Measurements from ENCODE around the gene MEA1. TPM values are rescaled to one million over a fixed set of nuclear protein-coding genes. Genes with fewer than 3 reads are reported as not detected.
A peak's percentile ranks its signal among the peaks of the same experiment; 100 is the strongest.

MEA1 gene
- total and polyA plus RNA-seq, 4 donors: 10.7 to 50.3 (median 30.6) TPM

DNA sequence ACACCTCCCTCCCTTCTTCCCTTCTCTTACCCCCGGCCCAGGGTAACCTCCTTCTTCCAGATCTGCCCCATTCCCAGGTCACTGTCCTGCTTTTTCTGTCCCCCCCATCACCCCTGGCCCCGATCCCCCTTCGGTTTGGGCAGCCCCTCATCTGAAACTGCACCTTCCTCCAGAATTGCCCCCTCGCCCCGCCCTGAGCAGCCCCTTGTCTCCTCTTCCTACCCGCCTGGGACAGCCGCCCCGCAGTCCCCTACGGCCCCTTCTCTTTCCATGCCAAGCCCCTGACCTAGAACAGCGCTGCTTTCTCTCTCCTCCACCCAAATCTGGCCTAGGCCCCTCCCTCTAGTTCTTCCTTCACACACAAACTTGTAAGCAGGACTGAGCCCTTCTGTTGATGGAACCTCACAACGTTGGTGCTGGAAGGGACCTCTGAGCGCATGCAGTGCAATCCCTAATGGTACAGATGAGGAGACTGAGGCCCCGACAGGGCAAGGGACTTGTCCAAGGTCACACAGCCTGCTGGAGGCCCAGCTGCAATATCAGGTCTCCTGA, 28.7 kb downstream of the MEA1 start:
- Histone ChIP-seq H3K27ac (ENCODE audit: low read depth in 1 of 2, low read length in 2 of 2) (peak overlapping the region; percentile 73 to 74), H3K36me3 (ENCODE audit: control insufficient read depth in 4 of 4, insufficient read depth in 3 of 4, low read depth in 1 of 4, low read length in 3 of 4) (peaks cover 2 to 7% (median 5%) of the 10 kb centered on the region in 4 donors), H3K27me3 (ENCODE audit: control insufficient read depth in 4 of 4, insufficient read depth in 4 of 4, low read length in 3 of 4) (no peaks in the 10 kb centered on the region), H3K4me1 (ENCODE audit: control insufficient read depth in 4 of 4, insufficient read depth in 4 of 4, low read length in 3 of 4) (peaks cover 4 to 18% (median 17%) of the 10 kb centered on the region in 4 donors), H3K9ac (ENCODE audit: low read depth in 1 of 2, low read length in 2 of 2) (peak overlapping the region; percentile 47 to 49), H3K9me3 (ENCODE audit: control insufficient read depth in 4 of 4, low read length in 3 of 4) (no peaks in the 10 kb centered on the region), H3K4me3 (ENCODE audit: low read depth in 1 of 3, low read length in 3 of 3) (peak overlapping the region; percentile 33 to 86 (median 81))
- no peak for TF ChIP-seq SP1 (IDR thresholded peaks at IDR 0.05)
- no peak for TF ChIP-seq EGR1 (IDR thresholded peaks at IDR 0.05; ENCODE audit: low read depth in 2 of 2)
- TF ChIP-seq, protein P1, sequence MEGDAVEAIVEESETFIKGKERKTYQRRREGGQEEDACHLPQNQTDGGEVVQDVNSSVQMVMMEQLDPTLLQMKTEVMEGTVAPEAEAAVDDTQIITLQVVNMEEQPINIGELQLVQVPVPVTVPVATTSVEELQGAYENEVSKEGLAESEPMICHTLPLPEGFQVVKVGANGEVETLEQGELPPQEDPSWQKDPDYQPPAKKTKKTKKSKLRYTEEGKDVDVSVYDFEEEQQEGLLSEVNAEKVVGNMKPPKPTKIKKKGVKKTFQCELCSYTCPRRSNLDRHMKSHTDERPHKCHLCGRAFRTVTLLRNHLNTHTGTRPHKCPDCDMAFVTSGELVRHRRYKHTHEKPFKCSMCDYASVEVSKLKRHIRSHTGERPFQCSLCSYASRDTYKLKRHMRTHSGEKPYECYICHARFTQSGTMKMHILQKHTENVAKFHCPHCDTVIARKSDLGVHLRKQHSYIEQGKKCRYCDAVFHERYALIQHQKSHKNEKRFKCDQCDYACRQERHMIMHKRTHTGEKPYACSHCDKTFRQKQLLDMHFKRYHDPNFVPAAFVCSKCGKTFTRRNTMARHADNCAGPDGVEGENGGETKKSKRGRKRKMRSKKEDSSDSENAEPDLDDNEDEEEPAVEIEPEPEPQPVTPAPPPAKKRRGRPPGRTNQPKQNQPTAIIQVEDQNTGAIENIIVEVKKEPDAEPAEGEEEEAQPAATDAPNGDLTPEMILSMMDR (IDR thresholded peaks at IDR 0.05; ENCODE audit: low read depth, low read length, missing input control): no peak
- TF ChIP-seq FOXA1 (IDR thresholded peaks at IDR 0.05): no peak
- no peak for TF ChIP-seq YY1 (IDR thresholded peaks at IDR 0.05)
- TF ChIP-seq, protein P2, sequence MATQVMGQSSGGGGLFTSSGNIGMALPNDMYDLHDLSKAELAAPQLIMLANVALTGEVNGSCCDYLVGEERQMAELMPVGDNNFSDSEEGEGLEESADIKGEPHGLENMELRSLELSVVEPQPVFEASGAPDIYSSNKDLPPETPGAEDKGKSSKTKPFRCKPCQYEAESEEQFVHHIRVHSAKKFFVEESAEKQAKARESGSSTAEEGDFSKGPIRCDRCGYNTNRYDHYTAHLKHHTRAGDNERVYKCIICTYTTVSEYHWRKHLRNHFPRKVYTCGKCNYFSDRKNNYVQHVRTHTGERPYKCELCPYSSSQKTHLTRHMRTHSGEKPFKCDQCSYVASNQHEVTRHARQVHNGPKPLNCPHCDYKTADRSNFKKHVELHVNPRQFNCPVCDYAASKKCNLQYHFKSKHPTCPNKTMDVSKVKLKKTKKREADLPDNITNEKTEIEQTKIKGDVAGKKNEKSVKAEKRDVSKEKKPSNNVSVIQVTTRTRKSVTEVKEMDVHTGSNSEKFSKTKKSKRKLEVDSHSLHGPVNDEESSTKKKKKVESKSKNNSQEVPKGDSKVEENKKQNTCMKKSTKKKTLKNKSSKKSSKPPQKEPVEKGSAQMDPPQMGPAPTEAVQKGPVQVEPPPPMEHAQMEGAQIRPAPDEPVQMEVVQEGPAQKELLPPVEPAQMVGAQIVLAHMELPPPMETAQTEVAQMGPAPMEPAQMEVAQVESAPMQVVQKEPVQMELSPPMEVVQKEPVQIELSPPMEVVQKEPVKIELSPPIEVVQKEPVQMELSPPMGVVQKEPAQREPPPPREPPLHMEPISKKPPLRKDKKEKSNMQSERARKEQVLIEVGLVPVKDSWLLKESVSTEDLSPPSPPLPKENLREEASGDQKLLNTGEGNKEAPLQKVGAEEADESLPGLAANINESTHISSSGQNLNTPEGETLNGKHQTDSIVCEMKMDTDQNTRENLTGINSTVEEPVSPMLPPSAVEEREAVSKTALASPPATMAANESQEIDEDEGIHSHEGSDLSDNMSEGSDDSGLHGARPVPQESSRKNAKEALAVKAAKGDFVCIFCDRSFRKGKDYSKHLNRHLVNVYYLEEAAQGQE (IDR thresholded peaks at IDR 0.05): no peak
- no peak for TF ChIP-seq GABPA (IDR thresholded peaks at IDR 0.05 in 1 of 2, conservative IDR thresholded peaks at IDR 0.05 in 1 of 2)
- TF ChIP-seq, protein P3, sequence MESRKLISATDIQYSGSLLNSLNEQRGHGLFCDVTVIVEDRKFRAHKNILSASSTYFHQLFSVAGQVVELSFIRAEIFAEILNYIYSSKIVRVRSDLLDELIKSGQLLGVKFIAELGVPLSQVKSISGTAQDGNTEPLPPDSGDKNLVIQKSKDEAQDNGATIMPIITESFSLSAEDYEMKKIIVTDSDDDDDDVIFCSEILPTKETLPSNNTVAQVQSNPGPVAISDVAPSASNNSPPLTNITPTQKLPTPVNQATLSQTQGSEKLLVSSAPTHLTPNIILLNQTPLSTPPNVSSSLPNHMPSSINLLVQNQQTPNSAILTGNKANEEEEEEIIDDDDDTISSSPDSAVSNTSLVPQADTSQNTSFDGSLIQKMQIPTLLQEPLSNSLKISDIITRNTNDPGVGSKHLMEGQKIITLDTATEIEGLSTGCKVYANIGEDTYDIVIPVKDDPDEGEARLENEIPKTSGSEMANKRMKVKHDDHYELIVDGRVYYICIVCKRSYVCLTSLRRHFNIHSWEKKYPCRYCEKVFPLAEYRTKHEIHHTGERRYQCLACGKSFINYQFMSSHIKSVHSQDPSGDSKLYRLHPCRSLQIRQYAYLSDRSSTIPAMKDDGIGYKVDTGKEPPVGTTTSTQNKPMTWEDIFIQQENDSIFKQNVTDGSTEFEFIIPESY (IDR thresholded peaks at IDR 0.05): no peak
- no peak for TF ChIP-seq TAF1 (conservative IDR thresholded peaks at IDR 0.05)
- TF ChIP-seq HNF4G (IDR thresholded peaks at IDR 0.05): no peak
- TF ChIP-seq, protein P4, sequence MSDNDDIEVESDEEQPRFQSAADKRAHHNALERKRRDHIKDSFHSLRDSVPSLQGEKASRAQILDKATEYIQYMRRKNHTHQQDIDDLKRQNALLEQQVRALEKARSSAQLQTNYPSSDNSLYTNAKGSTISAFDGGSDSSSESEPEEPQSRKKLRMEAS (IDR thresholded peaks at IDR 0.05): no peak
- WGBS: 14% methylated on average over 13 of the region's 13 CpGs
- DNase-seq (ENCODE audit: low spot score): no peak

DNA sequence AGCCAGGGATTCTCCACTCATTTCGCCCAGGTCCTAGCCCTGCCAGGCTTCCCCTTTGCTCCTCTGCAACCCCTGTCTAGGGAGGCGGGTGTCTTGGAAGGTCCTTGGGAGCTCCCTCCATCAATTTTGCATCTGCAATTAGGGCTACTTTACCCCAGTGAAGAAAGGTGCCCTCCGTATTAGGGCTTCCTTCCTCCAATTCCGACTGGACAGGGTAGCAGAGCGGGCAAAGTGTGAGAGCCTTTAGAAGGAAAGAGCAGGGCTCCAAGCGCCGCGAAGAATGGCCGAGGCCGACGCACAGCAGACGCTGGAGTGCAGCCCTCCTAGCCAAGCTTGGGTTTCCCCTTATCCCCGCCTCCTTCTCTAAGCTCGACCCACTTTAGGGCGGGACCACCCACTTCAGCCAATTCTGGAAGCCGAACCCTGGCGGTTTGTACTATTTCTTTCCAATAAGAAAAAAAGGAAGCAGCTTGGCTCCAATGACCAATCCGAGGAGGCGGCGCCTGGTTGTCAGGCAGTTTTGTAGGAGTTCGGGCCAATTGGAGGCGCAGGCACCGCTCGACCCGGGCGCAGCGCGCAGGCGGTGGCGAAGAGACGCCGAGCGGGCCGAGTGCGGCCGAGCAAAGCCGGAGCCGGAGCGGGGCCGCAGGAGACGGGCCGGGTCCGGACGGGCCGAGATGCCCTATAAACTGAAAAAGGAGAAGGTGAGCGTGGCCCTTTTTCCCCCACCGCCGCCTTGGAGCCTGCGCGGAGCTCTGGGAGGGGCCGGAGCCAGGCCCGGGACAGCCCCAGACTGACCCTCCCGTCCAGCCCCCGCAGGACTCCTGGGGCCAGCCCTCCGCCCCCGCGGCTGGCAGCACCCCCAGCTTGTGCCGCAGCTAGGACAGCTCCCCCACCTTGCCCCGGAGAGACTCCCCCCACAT, 29.5 kb downstream of the MEA1 start, which contains the start of gene PPP2R5D:
Gene PPP2R5D, plus strand, starts transcription at position 570 of the 923 bp plus-strand sequence. Its CDS starts 108 bp downstream, at position 678.
- peak within 1 kb of the TSS; percentile 47 to 56 for H3K9ac ChIP-seq (ENCODE audit: low read depth in 1 of 2, low read length in 2 of 2)
- H3K27me3 ChIP-seq (ENCODE audit: control insufficient read depth in 4 of 4, insufficient read depth in 4 of 4, low read length in 3 of 4): no peaks in the 10 kb centered on the region
- no peaks in the 10 kb centered on the region for H3K9me3 ChIP-seq (ENCODE audit: control insufficient read depth in 4 of 4, low read length in 3 of 4)
- DNase-seq (ENCODE audit: low spot score): peak; percentile 94
- no peaks in the 10 kb centered on the region for H3K36me3 ChIP-seq (ENCODE audit: control insufficient read depth in 4 of 4, insufficient read depth in 3 of 4, low read depth in 1 of 4, low read length in 3 of 4)
- peak within 1 kb of the TSS; percentile 61 to 86 (median 81) for H3K4me3 ChIP-seq (ENCODE audit: low read depth in 1 of 3, low read length in 3 of 3)
- peak within 1 kb of the TSS; percentile 74 to 77 for H3K27ac ChIP-seq (ENCODE audit: low read depth in 1 of 2, low read length in 2 of 2)
- peaks cover 5 to 26% (median 23%) of the 10 kb centered on the region in 4 donors for H3K4me1 ChIP-seq (ENCODE audit: control insufficient read depth in 4 of 4, insufficient read depth in 4 of 4, low read length in 3 of 4)
- WGBS: under 1% methylated on average over 59 of the region's 59 CpGs
- TF ChIP-seq FOXA2 (IDR thresholded peaks at IDR 0.05) (no peak), RAD21 (IDR thresholded peaks at IDR 0.05) (peak; percentile 52 to 56), TAF1 (conservative IDR thresholded peaks at IDR 0.05) (peak; percentile 74), FOXA1 (IDR thresholded peaks at IDR 0.05) (peak; percentile 21), GABPA (IDR thresholded peaks at IDR 0.05 in 1 of 2, conservative IDR thresholded peaks at IDR 0.05 in 1 of 2) (peak in 1 of 2 donors; percentile 61), RXRA (IDR thresholded peaks at IDR 0.05) (peak in 1 of 2 donors; percentile 44), EGR1 (IDR thresholded peaks at IDR 0.05; ENCODE audit: low read depth in 2 of 2) (no peak), HNF4G (IDR thresholded peaks at IDR 0.05) (no peak), HNF4A (conservative IDR thresholded peaks at IDR 0.05) (peak in 1 of 2 donors; percentile 17), JUND (IDR thresholded peaks at IDR 0.05) (no peak), NR2F2 (IDR thresholded peaks at IDR 0.05) (no peak), YY1 (IDR thresholded peaks at IDR 0.05) (peak; percentile 86), SP1 (IDR thresholded peaks at IDR 0.05) (peak; percentile 84)
- TF ChIP-seq, protein P3 (IDR thresholded peaks at IDR 0.05): no peak
